ENCODE measurements around the gene SYNE2.

The SYNE2 gene

GRCh38 chr14:64082837-64083236, 230.0 kb downstream of the SYNE2 start:
- H3K4me1 ChIP-seq (ENCODE audit: control insufficient read depth, insufficient read depth, low read length), result no peaks in the 10 kb centered on the region
- H3K9ac ChIP-seq (ENCODE audit: low read length), result no peak overlapping the region
- H3K4me3 ChIP-seq (ENCODE audit: low read length), result no peak overlapping the region
- H3K27ac ChIP-seq (ENCODE audit: low read depth, low read length), result no peak overlapping the region
- peaks cover 5% of the 10 kb centered on the region for H3K36me3 ChIP-seq (ENCODE audit: control insufficient read depth, insufficient read depth, low read length)
- H3K27me3 ChIP-seq (ENCODE audit: control insufficient read depth, insufficient read depth, low read length), result no peaks in the 10 kb centered on the region

- H3K36me3 ChIP-seq (ENCODE audit: control insufficient read depth, insufficient read depth, low read length), result peaks cover 5% of the 10 kb centered on the region
- no peaks in the 10 kb centered on the region for H3K4me1 ChIP-seq (ENCODE audit: control insufficient read depth, insufficient read depth, low read length)
- no peak overlapping the region for H3K27ac ChIP-seq (ENCODE audit: low read depth, low read length)
These were observed 235.8 kb downstream of the SYNE2 start for GRCh38 chr14:64088647-64088964.

GRCh38 chr14:64089920-64090319, 237.1 kb downstream of the SYNE2 start:
- H3K36me3 ChIP-seq (ENCODE audit: control insufficient read depth, insufficient read depth, low read length), result peaks cover 5% of the 10 kb centered on the region
- no peak overlapping the region for H3K27ac ChIP-seq (ENCODE audit: low read depth, low read length)
- no peaks in the 10 kb centered on the region for H3K27me3 ChIP-seq (ENCODE audit: control insufficient read depth, insufficient read depth, low read length)
- no peak overlapping the region for H3K9ac ChIP-seq (ENCODE audit: low read length)
- no peak overlapping the region for H3K4me3 ChIP-seq (ENCODE audit: low read length)
- no peaks in the 10 kb centered on the region for H3K4me1 ChIP-seq (ENCODE audit: control insufficient read depth, insufficient read depth, low read length)

More at GRCh38 chr14:64088647-64088964, 235.8 kb downstream of the SYNE2 start:
- H3K9ac ChIP-seq (ENCODE audit: low read length), result no peak overlapping the region
- no peak overlapping the region for H3K4me3 ChIP-seq (ENCODE audit: low read length)
- H3K27me3 ChIP-seq (ENCODE audit: control insufficient read depth, insufficient read depth, low read length), result no peaks in the 10 kb centered on the region

GRCh38 chr14:64091217-64091616, 238.4 kb downstream of the SYNE2 start:
- peaks cover 5% of the 10 kb centered on the region for H3K36me3 ChIP-seq (ENCODE audit: control insufficient read depth, insufficient read depth, low read length)
- no peak overlapping the region for H3K9ac ChIP-seq (ENCODE audit: low read length)
- H3K4me3 ChIP-seq (ENCODE audit: low read length), result no peak overlapping the region
- H3K27me3 ChIP-seq (ENCODE audit: control insufficient read depth, insufficient read depth, low read length), result no peaks in the 10 kb centered on the region
- no peaks in the 10 kb centered on the region for H3K4me1 ChIP-seq (ENCODE audit: control insufficient read depth, insufficient read depth, low read length)
- H3K27ac ChIP-seq (ENCODE audit: low read depth, low read length), result no peak overlapping the region

GRCh38 chr14:64092338-64092737, 239.5 kb downstream of the SYNE2 start:
- Histone ChIP-seq H3K9ac (ENCODE audit: low read length) (no peak overlapping the region), H3K4me3 (ENCODE audit: low read length) (no peak overlapping the region), H3K36me3 (ENCODE audit: control insufficient read depth, insufficient read depth, low read length) (peaks cover 5% of the 10 kb centered on the region), H3K4me1 (ENCODE audit: control insufficient read depth, insufficient read depth, low read length) (no peaks in the 10 kb centered on the region), H3K27ac (ENCODE audit: low read depth, low read length) (no peak overlapping the region), H3K27me3 (ENCODE audit: control insufficient read depth, insufficient read depth, low read length) (no peaks in the 10 kb centered on the region)

- no peak overlapping the region for H3K4me3 ChIP-seq (ENCODE audit: low read length)
- H3K4me1 ChIP-seq (ENCODE audit: control insufficient read depth, insufficient read depth, low read length), result no peaks in the 10 kb centered on the region
- H3K27ac ChIP-seq (ENCODE audit: low read depth, low read length), result no peak overlapping the region
- peaks cover 5% of the 10 kb centered on the region for H3K36me3 ChIP-seq (ENCODE audit: control insufficient read depth, insufficient read depth, low read length)
- no peak overlapping the region for H3K9ac ChIP-seq (ENCODE audit: low read length)
- H3K27me3 ChIP-seq (ENCODE audit: control insufficient read depth, insufficient read depth, low read length), result no peaks in the 10 kb centered on the region
These were observed 240.1 kb downstream of the SYNE2 start for GRCh38 chr14:64092940-64093339.

GRCh38 chr14:64095620-64096019, 242.8 kb downstream of the SYNE2 start:
- no peak overlapping the region for H3K27ac ChIP-seq (ENCODE audit: low read depth, low read length)
- no peaks in the 10 kb centered on the region for H3K4me1 ChIP-seq (ENCODE audit: control insufficient read depth, insufficient read depth, low read length)
- H3K4me3 ChIP-seq (ENCODE audit: low read length), result no peak overlapping the region
- H3K36me3 ChIP-seq (ENCODE audit: control insufficient read depth, insufficient read depth, low read length), result no peaks in the 10 kb centered on the region
- H3K9ac ChIP-seq (ENCODE audit: low read length), result no peak overlapping the region
- H3K27me3 ChIP-seq (ENCODE audit: control insufficient read depth, insufficient read depth, low read length), result no peaks in the 10 kb centered on the region

- H3K4me3 ChIP-seq (ENCODE audit: low read length), result peak overlapping the region; percentile 19
- H3K36me3 ChIP-seq (ENCODE audit: control insufficient read depth, insufficient read depth, low read length), result no peaks in the 10 kb centered on the region
- no peak overlapping the region for H3K27ac ChIP-seq (ENCODE audit: low read depth, low read length)
These were observed 245.3 kb downstream of the SYNE2 start for GRCh38 chr14:64098120-64098519.

GRCh38 chr14:64107438-64107837, 254.6 kb downstream of the SYNE2 start:
- H3K36me3 ChIP-seq (ENCODE audit: control insufficient read depth, insufficient read depth, low read length), result peaks cover 3% of the 10 kb centered on the region

More at GRCh38 chr14:64098120-64098519, 245.3 kb downstream of the SYNE2 start:
- Histone ChIP-seq H3K4me1 (ENCODE audit: control insufficient read depth, insufficient read depth, low read length) (no peaks in the 10 kb centered on the region), H3K27me3 (ENCODE audit: control insufficient read depth, insufficient read depth, low read length) (no peaks in the 10 kb centered on the region), H3K9ac (ENCODE audit: low read length) (no peak overlapping the region)

GRCh38 chr14:64109819-64110554, 257.2 kb downstream of the SYNE2 start:
- no peak overlapping the region for H3K27ac ChIP-seq (ENCODE audit: low read depth, low read length)
- H3K27me3 ChIP-seq (ENCODE audit: control insufficient read depth, insufficient read depth, low read length), result no peaks in the 10 kb centered on the region
- peaks cover 9% of the 10 kb centered on the region for H3K36me3 ChIP-seq (ENCODE audit: control insufficient read depth, insufficient read depth, low read length)
- no peaks in the 10 kb centered on the region for H3K4me1 ChIP-seq (ENCODE audit: control insufficient read depth, insufficient read depth, low read length)
- H3K4me3 ChIP-seq (ENCODE audit: low read length), result no peak overlapping the region
- H3K9ac ChIP-seq (ENCODE audit: low read length), result no peak overlapping the region

More at GRCh38 chr14:64107438-64107837, 254.6 kb downstream of the SYNE2 start:
- Histone ChIP-seq H3K4me3 (ENCODE audit: low read length) (no peak overlapping the region), H3K27me3 (ENCODE audit: control insufficient read depth, insufficient read depth, low read length) (no peaks in the 10 kb centered on the region), H3K27ac (ENCODE audit: low read depth, low read length) (no peak overlapping the region), H3K9ac (ENCODE audit: low read length) (no peak overlapping the region), H3K4me1 (ENCODE audit: control insufficient read depth, insufficient read depth, low read length) (no peaks in the 10 kb centered on the region)

- no peak overlapping the region for H3K9ac ChIP-seq (ENCODE audit: low read length)
- H3K36me3 ChIP-seq (ENCODE audit: control insufficient read depth, insufficient read depth, low read length), result peaks cover 11% of the 10 kb centered on the region
- H3K27me3 ChIP-seq (ENCODE audit: control insufficient read depth, insufficient read depth, low read length), result no peaks in the 10 kb centered on the region
- no peak overlapping the region for H3K27ac ChIP-seq (ENCODE audit: low read depth, low read length)
- no peaks in the 10 kb centered on the region for H3K4me1 ChIP-seq (ENCODE audit: control insufficient read depth, insufficient read depth, low read length)
- no peak overlapping the region for H3K4me3 ChIP-seq (ENCODE audit: low read length)
These were observed 258.0 kb downstream of the SYNE2 start for GRCh38 chr14:64110802-64111201.

- Histone ChIP-seq H3K4me1 (ENCODE audit: control insufficient read depth, insufficient read depth, low read length) (no peaks in the 10 kb centered on the region), H3K27me3 (ENCODE audit: control insufficient read depth, insufficient read depth, low read length) (no peaks in the 10 kb centered on the region), H3K27ac (ENCODE audit: low read depth, low read length) (no peak overlapping the region), H3K9ac (ENCODE audit: low read length) (no peak overlapping the region), H3K4me3 (ENCODE audit: low read length) (no peak overlapping the region), H3K36me3 (ENCODE audit: control insufficient read depth, insufficient read depth, low read length) (peaks cover 8% of the 10 kb centered on the region)
These were observed 260.3 kb downstream of the SYNE2 start for GRCh38 chr14:64112867-64113678.
